HepG2 (cell line): ENCODE measurements around the gene SLC22A23. TPM values are rescaled to one million over a fixed set of nuclear protein-coding genes. Genes with fewer than 3 reads are reported as not detected.

Experiments
- ARID2 ChIP-seq: sonication (generic); formaldehyde crosslinking; IDR thresholded peaks from 2 replicates; pipeline ENCODE4 v1.8.1; 2022; ENCODE audit warnings: mild to moderate bottlenecking, missing genetic modification reagents, borderline replicate concordance
- JARID2 ChIP-seq: sonication (generic); formaldehyde crosslinking; IDR thresholded peaks from 2 replicates; pipeline ENCODE4 v1.8.1; 2023; ENCODE audit warnings: missing genetic modification reagents, inconsistent platforms; ENCODE audit not compliant: insufficient replicate concordance
- MAF1 ChIP-seq: sonication (generic); formaldehyde crosslinking; IDR thresholded peaks from 2 replicates; pipeline ENCODE4 v1.5.0; 2020; ENCODE audit warnings: missing genetic modification reagents, borderline replicate concordance
- NFE2L1 ChIP-seq: sonication (generic); formaldehyde crosslinking; IDR thresholded peaks from 2 replicates; pipeline ENCODE4 v1.4.0; 2020; ENCODE audit warnings: missing genetic modification reagents, mild to moderate bottlenecking, borderline replicate concordance
- NFIC ChIP-seq: IDR thresholded peaks from 2 replicates; pipeline ENCODE4 v1.6.1; 2012; ENCODE audit warnings: mild to moderate bottlenecking, low read length, inconsistent platforms
- NFKB2 ChIP-seq: sonication (generic); formaldehyde crosslinking; IDR thresholded peaks from 2 replicates; pipeline ENCODE4 v1.4.0; 2020; ENCODE audit warnings: missing genetic modification reagents, borderline replicate concordance
- PRDM10 ChIP-seq: sonication (generic); formaldehyde crosslinking; IDR thresholded peaks from 2 replicates; pipeline ENCODE4 v1.4.0; 2020; ENCODE audit warnings: low read depth, missing genetic modification reagents
- PRPF4 ChIP-seq: fragments of 200-400 bp; formaldehyde crosslinking; IDR thresholded peaks from 2 replicates; pipeline ENCODE4 v1.6.1; 2016; ENCODE audit warnings: low read length, low read depth; ENCODE audit not compliant: poor library complexity, severe bottlenecking
- SIX4 ChIP-seq: sonication (generic); formaldehyde crosslinking; IDR thresholded peaks from 2 replicates; pipeline ENCODE4 v1.4.0; 2020; ENCODE audit warnings: missing genetic modification reagents
- SMAD1 ChIP-seq: sonication (generic); formaldehyde crosslinking; IDR thresholded peaks from 2 replicates; pipeline ENCODE4 v1.4.0; 2020; ENCODE audit warnings: missing genetic modification reagents, low read depth, mild to moderate bottlenecking, borderline replicate concordance
- ZBTB14 ChIP-seq: sonication (generic); formaldehyde crosslinking; IDR thresholded peaks from 2 replicates; pipeline ENCODE4 v1.4.0; 2020; ENCODE audit warnings: missing genetic modification reagents
- ZMAT5 ChIP-seq: sonication (generic); formaldehyde crosslinking; IDR thresholded peaks from 2 replicates; pipeline ENCODE4 v1.5.0; 2020; ENCODE audit warnings: mild to moderate bottlenecking, low read depth, missing genetic modification reagents, borderline replicate concordance
- ZNF143 ChIP-seq: sonication (generic); formaldehyde crosslinking; IDR thresholded peaks from 2 replicates; pipeline ENCODE4 v1.4.0; 2020; ENCODE audit warnings: missing genetic modification reagents
- ZNF280B ChIP-seq: sonication (generic); formaldehyde crosslinking; IDR thresholded peaks from 2 replicates; pipeline ENCODE4 v1.5.0; 2020; ENCODE audit warnings: missing genetic modification reagents, mild to moderate bottlenecking, borderline replicate concordance
- ZNF432 ChIP-seq: sonication (generic); formaldehyde crosslinking; IDR thresholded peaks from 2 replicates; pipeline ENCODE4 v1.5.0; 2020; ENCODE audit warnings: missing genetic modification reagents, mild to moderate bottlenecking, borderline replicate concordance
- ZNF460 ChIP-seq: sonication (generic); formaldehyde crosslinking; IDR thresholded peaks from 2 replicates; pipeline ENCODE4 v1.5.1; 2020; ENCODE audit warnings: missing genetic modification reagents, mild to moderate bottlenecking, borderline replicate concordance
- ZNF550 ChIP-seq: sonication (generic); formaldehyde crosslinking; IDR thresholded peaks from 2 replicates; pipeline ENCODE4 v1.4.0; 2020; ENCODE audit warnings: mild to moderate bottlenecking, missing genetic modification reagents, borderline replicate concordance
- ZNF710 ChIP-seq: sonication (generic); formaldehyde crosslinking; IDR thresholded peaks from 2 replicates; pipeline ENCODE4 v1.5.0; 2020; ENCODE audit warnings: mild to moderate bottlenecking, missing genetic modification reagents, borderline replicate concordance
- ZNF788 ChIP-seq: sonication (generic); formaldehyde crosslinking; IDR thresholded peaks from 2 replicates; pipeline ENCODE4 v1.5.0; 2020; ENCODE audit warnings: mild to moderate bottlenecking, missing genetic modification reagents, borderline replicate concordance
- polyA plus RNA-seq, 8 experiments: library from polyadenylated mRNA; depleted of rRNA in 3 of 8; stranded (reverse) in 7 of 8; unstranded in 1 of 8; fragments of >200 nt; fragmentation: Illumina TruSeq in 4 of 8; extraction: Trizol in 4 of 8; gene quantifications; 2 replicates each; pipeline versions ENCODE4 v1.2.1 to v1.2.3, GENCODE V29; 2011 to 2016; ENCODE audit warnings: low read depth in 4 of 8, missing spikeins in 1 of 8, mixed read lengths in 1 of 8; ENCODE audit not compliant: insufficient read depth in 1 of 8
- total RNA-seq, 5 experiments: library from RNA; depleted of rRNA; stranded (reverse); fragments of >200 nt; fragmentation: Illumina TruSeq; extraction: Trizol; gene quantifications; 2 replicates each; pipeline ENCODE4 v1.2.3, GENCODE V29; 2016; ENCODE audit warnings: low read depth in 1 of 5

SLC22A23 gene
- total and polyA plus RNA-seq, 2 of the 13 experiments (the other 11 are each of a cell fraction or from before 2014, with no cell fraction given) = 11.8 to 17.5 TPM

- TF ChIP-seq ARID2 (CRISPR knock-in tag) (0 out of 2 replicates have a peak, but pooled peaks have one; percentile 5), PRPF4 (no peak), SIX4 (CRISPR knock-in tag) (no peak), ZNF280B (CRISPR knock-in tag) (no peak), NFE2L1 (CRISPR knock-in tag) (no peak), ZNF143 (CRISPR knock-in tag) (no peak), ZNF788 (0 out of 2 replicates have a peak, but pooled peaks have one; percentile 11), NFIC (no peak), ZMAT5 (CRISPR knock-in tag) (no peak), SMAD1 (no peak), ZNF550 (CRISPR knock-in tag) (0 out of 2 replicates have a peak, but pooled peaks have one; percentile 22), JARID2 (CRISPR knock-in tag) (peak; percentile 63), MAF1 (CRISPR knock-in tag) (no peak), ZBTB14 (CRISPR knock-in tag) (no peak), PRDM10 (no peak; the same call in 1 of the 2 replicates), NFKB2 (no peak; the same call in 1 of the 2 replicates), ZNF432 (CRISPR knock-in tag) (no peak), ZNF710 (CRISPR knock-in tag) (0 out of 2 replicates have a peak, but pooled peaks have one; percentile 40), ZNF460 (CRISPR knock-in tag) (no peak)
Observed at GRCh38 chr6:3356056-3356823, 100.6 kb downstream of the SLC22A23 start (continued).
